Umbilical cord (tissue), 2 donors: ENCODE results near the gene WWOX. TPM values are rescaled to one million over a fixed set of nuclear protein-coding genes. Genes with fewer than 3 reads are reported as not detected.

ENCODE experiments used
- DNase-seq: peaks from one replicate; pipeline ENCODE4 v3.0.0-alpha.2; 2015; ENCODE audit warnings: low spot score
- total RNA-seq: library from RNA; depleted of rRNA; stranded (reverse); fragments of >200 nt; gene quantifications from one replicate; pipeline ENCODE4 v1.2.3, GENCODE V29; 2014; ENCODE audit warnings: low replicate concordance; ENCODE audit not compliant: insufficient read depth

The WWOX gene
- total RNA-seq, 1 donor from 2014 or later: 54.4 TPM

DNA sequence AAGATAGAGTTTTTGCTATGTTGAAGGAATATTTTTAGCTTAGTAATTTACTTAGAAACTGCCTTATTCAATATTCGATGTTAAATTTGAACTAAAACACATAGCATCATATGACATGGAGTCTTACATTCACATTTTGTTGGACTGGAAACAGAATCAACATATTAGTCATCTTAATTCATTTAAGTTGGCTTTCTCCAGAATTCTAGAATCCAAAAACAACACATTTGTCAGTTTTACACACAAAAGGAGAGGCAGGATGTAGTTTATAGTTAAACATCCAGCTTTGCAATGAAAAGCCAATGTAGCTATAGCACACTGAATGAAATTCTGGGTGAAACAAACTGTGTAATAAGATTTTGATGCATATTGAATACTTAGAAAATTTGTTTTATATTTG, 43.3 kb downstream of the WWOX start:
- peak; percentile 17 for DNase-seq

DNA sequence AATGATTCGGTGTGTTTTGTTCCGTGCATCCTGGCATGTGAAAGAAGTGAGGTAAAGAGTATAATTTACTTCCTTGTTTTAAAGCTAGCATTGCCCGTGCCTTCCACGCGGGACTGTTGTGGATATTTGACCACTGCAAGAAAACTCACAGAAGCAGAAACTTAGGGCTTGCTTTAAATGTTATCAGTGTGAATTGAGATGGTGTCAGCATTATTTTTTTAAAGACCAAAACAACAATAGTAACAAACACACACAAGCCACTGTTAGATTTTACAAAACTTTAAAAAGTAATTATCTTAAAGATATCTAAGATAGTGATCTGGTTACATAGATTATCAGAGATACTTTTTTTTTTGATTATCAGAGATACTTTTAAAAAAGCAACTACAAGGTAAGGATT, 47.4 kb downstream of the WWOX start:
- DNase-seq: no peak

DNA sequence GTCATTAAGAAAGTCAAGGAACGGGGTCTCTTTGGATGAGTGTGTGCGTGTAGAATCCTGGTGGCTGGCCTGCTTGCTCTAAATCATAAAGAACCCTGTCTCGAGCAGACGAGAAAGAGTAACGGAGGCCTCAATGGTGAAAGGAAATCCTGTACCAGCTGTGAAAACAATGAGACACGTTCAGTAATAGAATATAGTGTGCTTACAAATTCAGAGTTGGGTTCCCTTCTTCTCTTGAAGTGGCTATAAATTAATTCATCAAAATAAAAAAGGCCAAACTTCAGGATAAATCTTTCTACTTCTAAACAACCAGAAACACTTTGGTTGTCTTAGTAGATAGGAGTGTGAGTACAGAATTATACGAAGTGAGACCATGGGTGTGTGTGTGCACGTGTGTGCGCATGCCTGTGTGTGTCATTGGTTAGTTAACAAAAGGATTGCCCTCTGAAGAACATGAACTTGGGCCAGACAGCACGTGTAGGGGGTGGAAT, 48.5 kb downstream of the WWOX start:
- DNase-seq: peak; percentile 16

DNA sequence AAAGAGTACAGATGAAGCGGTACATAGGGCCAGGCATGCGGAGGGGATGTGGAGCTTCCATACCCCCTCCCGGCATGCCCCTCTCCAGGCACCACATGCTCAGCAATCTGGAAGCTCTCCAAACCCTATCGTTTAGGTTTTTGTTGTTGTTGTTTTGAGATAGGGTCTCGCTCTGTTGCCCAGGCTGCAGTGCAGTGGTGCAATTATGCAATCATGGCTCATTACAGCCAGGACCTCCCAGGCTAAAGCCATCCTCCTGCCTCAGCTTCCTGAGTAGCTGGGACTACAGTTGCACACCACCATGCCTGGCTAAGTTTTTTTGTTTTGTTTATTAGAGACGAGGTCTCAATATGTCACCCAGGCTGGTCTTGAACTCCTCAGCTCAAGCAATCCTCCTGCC, 50.8 kb downstream of the WWOX start:
- DNase-seq: no peak

DNA sequence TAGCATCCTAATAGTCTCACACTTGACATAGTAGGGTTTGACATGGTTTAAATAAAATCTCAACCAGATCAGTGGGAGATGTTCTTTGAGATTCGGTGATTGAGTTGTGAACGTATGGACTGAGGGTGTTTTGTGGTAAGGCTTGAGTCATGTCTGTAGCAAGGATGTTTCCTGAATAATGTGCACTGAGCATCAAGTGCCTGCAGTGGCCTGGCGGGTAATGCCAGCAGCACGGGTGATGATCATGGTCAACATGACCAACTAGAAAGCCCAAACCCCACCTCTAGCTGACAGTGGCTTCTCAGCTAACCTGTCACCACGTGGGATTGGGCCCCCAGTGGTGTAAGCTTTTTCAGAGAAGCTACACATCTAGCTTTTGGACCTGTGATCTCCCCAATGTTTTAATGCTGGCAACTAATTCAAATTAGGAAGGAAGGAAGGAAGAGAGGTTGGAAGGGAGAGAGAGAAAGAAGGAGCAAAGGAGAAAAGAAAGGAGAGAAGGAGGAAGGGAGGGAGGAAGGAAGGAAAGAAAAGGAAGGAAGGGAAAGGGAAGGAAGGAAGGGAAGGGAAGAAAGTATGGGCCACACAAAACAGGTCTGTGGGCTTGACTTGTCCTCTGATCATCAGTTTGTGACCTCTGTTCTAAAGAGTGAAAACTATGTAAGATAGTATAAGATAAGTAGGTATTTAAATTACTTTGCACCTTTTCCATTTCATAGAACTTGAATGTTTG, 55.4 kb downstream of the WWOX start:
- no peak for DNase-seq

DNA sequence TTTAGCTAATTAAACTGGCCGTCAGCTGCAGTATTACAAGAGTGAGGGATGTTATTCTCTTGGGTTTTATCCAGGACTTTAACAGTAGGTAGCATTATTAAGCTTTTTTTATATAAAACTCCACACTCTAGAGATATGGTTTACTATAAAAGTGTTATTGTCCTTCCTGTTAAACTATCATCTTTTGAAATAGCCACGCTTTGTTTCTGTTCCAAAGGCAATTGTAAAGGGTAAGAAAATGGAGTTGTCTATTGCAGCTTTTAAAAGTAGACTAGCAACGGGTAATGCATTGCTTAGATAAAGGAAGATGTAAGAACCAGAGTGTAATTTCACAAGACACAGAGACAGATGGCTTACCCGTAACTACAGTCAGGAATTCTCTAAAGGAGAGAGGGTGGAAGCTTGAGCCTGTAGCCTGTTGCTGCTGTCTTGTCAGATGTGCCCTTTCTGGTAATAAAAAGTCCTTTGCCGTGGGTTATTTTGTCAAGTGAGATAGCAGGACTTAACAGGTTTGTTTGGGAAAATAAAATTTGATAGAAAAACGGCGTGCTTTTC, 56.4 kb downstream of the WWOX start:
- peak; percentile 81 for DNase-seq

DNA sequence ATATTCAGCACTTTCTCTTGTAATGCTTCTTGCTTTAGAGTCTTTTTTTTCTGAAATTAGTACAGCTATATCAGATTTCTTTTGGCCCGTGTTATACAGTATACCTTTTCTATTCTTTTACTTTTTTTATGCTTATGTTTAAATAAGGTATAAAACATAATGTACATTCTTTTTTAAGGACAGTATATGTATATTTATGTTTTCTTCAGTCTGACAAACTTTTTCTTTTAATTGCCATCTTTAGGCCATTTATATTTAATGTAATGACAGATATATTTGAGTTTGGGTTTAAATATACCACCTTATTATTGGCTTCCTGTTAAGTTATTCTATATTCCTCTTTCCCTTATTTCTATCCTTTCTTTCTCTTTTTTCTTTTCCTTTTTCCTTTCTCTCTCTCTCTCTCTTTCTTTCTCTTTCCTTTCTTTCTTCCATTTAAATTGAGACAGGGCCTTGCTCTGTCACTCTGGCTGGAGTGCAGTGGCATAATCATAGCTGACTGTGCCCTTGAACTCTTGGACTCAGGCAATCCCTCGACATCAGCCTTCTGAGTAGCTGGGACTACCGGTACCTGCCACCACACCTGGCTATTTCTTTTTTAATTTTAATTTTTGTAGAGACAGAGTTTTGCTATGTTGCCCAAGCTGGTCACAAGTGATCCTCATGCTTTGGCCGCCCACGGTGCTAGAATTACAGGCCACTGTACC, 61.7 kb downstream of the WWOX start:
- no peak for DNase-seq

DNA sequence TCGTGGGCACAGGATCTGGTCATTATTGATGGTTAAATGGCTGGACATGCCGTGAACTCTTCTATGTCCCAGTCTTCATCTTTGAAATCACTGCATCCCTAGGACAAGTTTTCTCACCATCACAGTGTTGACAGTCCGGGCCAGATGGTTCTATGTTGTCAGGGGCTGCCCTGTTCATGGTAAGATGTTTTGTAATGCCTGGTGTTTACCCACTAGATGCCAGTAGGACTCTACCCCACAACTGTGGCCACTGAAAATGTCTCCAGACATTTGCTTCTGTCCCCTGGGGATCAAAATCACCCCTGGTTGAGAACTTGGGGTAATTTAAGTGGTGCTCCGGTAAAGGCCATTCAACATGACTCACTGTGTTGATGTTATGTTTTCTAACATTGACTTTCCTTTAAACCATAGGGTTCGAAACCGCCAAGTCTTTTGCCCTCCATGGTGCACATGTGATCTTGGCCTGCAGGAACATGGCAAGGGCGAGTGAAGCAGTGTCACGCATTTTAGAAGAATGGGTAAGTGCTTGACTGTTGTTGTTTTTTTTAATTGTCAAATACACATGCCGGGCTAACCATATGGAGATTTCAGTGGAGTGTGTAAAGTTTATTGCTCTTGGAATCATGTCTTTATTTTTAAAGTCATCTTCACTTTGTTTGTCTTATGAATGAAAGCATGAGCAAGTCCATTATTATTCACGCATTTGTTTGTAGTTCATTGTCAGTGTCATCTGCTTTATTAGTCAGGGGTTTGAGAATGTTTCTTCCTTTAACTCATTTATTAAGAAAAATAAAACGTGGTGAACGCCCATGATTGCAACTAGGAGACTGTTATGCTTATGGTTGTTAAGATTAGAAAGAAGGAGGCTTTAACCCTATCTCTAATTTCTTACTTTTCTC, 64.6 kb downstream of the WWOX start:
- DNase-seq: no peak

DNA sequence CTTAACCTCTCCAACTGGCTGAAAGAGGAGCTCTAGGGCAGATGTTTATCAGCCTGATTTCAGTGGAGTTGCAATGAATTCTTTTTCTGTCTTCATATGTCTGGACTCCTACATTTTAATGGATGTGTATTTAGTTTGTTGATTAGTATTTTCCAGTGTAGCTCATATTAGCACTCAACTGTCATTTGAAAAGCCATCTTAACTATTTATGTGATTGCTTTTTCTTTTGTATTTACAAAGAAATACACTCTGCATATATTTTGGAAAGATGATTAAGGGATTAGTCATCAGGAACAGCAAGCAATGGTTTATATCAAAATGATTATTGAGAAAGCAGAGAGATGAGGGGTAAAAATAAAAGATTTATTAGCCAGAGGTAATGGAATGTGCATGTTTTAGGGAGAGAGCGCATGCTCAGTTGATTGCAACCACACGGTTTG, 71.1 kb downstream of the WWOX start:
- DNase-seq: no peak

DNA sequence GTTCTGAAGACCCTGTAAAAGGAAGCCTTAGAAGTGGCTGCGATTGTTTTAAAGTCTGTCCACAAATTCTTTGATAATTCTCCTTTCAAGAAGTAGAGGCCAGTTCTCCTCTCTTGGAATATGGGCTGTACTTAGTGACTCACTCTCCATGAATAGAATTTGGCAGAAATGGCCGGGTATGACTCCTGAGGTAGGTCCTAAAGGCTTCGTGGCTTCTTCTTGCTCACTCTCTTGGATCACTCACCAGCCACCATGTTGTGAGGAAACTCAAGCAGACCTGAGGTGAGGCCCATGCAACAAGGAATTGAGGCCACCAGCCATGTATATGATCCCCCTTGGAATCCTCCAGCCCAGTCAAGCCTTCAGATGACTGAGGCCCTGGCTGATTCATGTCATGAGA, 75.8 kb downstream of the WWOX start:
- DNase-seq: no peak

DNA sequence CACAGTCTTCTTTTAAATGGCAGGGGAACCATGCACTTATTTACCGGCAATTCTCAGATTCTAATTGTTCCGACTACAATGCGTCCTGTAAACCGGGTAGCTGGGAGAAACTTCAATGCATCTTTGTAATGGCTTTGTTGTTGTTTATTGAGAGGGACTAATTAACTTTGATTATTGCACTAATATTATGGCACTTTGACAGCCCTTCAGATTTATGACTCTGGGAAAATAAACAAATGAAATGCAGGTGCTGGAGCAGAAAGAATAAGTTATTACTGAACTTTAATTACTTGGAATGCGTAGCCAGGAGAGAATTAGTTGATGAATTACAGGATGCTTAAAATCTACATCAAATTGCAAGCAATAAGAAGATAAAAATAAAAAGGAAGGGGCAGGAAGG, 77.0 kb downstream of the WWOX start:
- DNase-seq: no peak

DNA sequence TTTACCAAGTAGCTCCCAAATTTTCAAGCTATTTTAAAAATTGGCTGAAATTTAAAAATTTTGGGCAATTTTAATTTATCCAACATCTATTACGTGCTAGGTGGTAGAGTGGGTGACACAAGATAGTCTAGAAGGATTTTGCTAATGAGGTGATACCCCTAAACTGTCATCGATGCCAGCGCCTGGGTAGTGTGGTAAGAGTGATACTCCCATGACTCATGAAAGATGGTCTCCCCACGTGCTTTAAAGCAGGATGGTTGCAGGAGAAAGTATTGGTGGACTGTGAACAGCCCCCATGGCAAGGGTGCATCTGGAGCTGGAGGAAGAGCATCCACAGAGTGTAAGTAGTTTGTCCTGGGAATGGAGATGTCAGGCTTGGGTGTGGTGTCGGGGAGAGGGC, 77.8 kb downstream of the WWOX start:
- no peak for DNase-seq

DNA sequence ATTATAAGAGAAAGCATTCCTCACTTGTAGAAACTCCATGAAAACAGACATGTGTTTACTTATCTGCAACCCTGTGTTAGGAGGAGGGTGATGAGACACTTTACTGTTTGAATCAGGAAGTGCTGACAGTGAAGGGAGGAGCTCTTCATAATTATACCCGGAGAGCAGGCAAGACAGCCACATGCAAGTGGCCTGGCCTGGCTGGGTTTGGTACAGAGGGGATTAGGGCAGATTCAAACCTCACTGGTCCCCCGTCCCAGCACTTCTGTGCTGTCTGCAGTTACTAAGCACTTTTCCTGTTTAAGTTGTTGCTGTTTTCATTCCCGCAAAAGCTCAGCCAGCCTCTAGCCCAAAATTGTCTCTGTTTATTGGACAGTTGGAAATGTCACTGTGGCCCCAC, 78.5 kb downstream of the WWOX start:
- DNase-seq: peak; percentile 40

DNA sequence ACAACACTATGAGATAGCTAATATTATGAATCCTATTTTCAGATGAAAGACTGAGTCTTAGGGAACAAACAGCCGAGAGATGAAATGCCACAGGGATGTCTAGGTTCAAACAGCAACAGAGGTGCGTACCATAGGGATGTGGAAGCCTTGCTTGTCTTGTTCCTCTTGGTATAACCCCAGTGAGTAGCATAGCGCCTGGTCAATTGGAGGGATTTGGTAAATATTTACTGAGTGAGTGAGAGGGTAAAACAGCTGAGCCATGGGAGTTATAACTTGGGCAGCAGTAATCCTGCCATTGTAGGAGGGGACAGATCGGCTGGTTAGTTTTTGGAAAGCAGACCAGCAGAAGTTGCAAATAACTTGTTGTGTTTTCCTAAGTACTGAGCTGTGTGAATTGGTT, 80.2 kb downstream of the WWOX start:
- no peak for DNase-seq

DNA sequence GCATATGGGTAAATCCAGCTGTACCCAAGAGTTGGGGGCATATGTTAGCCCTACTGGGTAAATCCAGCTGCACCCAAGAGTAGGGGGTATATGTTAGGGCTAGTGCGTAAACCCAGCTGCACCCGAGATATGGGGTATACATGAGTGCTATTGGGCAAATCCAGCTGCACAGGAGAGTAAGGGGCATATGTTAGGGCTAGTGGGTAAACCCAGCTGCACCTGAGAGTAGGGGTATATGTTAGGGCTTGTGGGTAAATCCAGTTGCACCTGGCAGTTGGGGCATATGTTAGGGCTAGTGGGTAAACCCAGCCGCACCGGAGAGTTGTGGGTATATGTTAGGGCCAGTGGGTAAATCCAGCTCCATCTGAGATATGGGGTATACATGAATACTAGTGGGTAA, 80.9 kb downstream of the WWOX start:
- DNase-seq: no peak

DNA sequence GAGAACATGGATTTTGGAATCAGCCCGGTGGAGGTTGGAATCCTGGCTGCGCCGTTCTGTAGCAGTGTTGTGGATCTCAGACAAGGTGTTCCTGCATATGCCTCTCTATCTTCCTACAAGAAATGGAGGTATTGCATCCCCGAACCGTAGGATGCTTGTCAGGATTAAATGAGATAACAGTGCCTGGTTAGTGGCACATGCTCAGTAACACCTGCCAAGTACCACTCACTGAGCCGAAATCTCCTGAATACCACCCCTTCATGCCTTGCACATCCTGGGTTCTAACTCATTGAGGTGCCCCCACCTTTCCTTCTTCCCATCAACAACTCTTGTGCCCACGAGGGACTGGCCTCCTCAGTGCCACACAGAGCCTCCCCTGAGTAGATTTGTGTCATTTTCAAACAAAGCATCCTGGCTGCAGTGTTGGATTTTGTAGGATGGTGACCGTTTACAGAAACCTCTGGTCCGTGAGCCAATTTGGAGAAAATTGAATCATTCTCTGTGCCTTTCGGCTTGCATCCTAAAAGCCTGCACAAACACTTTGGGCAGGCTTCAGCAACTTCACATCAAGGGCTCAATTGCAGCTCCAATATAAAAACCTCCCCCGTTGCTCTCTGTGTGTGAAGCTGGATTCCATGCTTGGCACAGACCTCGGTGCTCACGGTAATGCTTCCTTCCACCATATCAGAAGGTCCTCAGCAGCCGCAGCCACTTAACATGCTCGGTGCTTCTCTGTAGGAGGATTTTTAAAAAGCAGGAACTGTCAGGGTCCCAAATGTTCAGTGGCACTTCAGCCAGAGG, 84.2 kb downstream of the WWOX start:
- peak; percentile 27 for DNase-seq

DNA sequence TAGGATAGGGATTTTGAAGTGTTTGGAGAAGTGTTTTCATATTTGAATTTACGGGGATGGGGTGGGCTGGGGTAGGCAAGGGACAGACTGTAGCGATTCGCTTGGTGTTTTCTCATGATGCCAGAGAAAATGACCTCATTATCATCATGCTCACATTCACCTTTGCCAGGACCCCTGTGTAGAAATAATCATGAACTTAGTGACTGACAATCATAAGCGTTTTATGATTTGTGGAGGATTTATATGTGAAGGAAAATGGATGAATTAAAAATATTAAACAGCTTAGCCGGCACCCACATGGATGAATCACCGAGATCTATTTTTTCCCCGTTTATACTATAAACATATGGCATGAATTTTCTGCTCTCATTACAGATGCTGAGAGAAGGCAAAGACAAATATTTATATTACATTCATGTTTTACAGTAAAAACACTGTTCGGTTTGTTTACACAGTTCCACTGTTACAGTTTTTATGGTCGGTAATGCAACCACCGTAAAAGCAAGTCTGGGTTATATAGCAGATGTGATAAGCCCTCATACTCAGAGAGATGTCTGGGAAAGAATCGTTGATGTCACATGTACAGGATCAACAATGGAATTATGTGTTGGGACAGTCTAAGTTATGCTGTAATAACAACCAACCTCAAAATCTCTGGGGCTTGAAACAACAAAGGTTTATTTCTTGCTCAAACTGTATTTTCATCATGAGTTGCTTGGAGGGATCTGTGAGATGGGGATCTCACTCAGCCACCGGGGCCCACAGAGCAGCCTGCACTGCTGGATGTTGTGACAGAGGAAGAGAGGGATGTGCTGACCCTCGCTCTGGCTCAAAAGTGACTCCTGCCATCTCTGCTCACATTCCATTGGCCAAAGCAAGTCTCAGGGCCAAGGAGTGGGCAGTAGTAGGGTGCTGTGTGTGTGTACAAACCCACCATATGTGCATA, 85.1 kb downstream of the WWOX start:
- peak; percentile 49 for DNase-seq

DNA sequence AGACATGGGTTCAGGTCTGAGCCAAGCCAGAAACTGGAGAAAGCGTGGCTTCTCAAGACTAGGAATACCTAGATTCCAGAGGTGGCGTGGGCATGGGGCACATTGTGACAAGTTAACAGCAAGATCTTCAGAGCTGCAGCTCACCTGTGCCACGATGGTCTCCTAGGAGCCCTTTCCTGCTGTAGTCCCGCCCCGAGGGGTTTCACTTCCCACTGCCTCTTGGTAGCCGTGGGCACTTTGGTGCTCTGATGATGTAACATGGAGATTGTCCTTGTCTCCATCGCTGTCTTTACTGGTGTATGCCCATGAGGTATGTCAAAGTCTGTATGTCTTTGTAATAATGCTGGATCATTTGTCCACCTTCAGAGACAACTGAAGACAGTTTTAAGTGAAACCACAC, 89.7 kb downstream of the WWOX start:
- DNase-seq: no peak

DNA sequence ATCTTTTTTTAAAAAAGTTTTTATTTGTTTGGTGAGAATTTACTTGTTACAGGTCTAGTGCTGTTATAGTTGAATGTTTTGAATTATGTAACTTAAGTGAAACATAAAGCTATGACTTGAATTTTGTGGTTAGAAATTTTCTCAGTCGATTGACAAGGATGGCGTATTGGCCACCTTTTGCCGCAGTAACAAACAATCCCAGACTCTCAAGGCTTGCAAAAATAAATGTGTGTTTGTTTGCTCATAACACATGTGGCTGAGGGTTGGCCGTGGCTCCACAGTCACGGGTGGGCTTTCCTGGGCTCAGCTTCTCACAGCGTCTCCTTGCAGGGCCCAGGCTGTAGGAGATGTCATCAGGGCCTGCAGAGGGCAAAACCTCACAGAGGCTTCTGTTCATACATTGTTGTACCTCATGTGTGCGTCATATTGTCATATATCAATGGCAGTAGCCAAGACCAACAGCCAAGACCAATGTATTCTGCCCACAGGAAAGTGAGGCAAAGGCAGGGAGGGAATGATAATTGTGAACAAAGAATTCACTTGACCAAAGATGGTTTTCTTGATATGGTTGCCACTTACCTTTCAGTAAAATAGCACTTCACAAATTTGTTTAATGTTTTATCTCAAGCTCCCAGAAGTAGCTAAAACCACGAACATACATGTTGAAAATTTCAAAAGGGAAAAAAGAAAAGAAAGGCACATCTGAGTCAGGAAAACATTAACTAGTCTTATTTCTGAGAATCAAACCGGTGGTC, 93.5 kb downstream of the WWOX start:
- DNase-seq: no peak
